B cell (primary cell): ENCODE results near the gene PLEKHM1. TPM values are rescaled to one million over a fixed set of nuclear protein-coding genes. Genes with fewer than 3 reads are reported as not detected.

ENCODE experiments used
- ATAC-seq: fragments of 200-7000 bp; cut with Tn5 transposase; one replicate; pipeline ENCODE4 v1.10.0; 2021; ENCODE audit warnings: low read depth, mild to moderate bottlenecking, moderate number of reproducible peaks, moderate library complexity
- CTCF ChIA-PET: fragments of 350-600 bp; sonication (Branson Sonifier 250); formaldehyde crosslinking; loops from one replicate; lab custom pipeline; 2021; ENCODE audit warnings: antibody characterized with exemption, inconsistent platforms; lab: Charles Lee
- POLR2A ChIA-PET: fragments of 350-600 bp; sonication (Branson Sonifier 250); formaldehyde crosslinking; loops from one replicate; lab custom pipeline; 2021; ENCODE audit warnings: antibody characterized with exemption; lab: Charles Lee
- DNase-seq: peaks from one replicate; pipeline ENCODE4 v3.0.0; 2013
- H2AFZ ChIP-seq: 2 replicates; pipeline ENCODE4 v1.6.1; 2012; ENCODE audit warnings: mild to moderate bottlenecking, low read depth, low read length; ENCODE audit not compliant: insufficient read depth, poor library complexity, severe bottlenecking
- H3K27ac ChIP-seq, 2 donors: 1 replicate in 1 of 2; 2 replicates in 1 of 2; pipeline ENCODE4 v1.5.1; 2012 to 2013; ENCODE audit warnings: low read length in 2 of 2, mild to moderate bottlenecking in 2 of 2, moderate library complexity in 1 of 2
- H3K27me3 ChIP-seq, 4 experiments: fragments of 200-600 bp in 1 of 4; sonication (generic) in 1 of 4; replicated peaks in 1 of 4; 1 replicate in 2 of 4; 2 replicates in 2 of 4; pipeline versions ENCODE4 v1.6.1 to v1.7.0; 2013 to 2016; ENCODE audit warnings: low read length in 3 of 4, mild to moderate bottlenecking in 2 of 4, mixed read lengths in 1 of 4, moderate library complexity in 1 of 4; ENCODE audit not compliant: insufficient read depth in 4 of 4, control insufficient read depth in 3 of 4; ENCODE audit errors: control extremely low read depth in 1 of 4
- H3K36me3 ChIP-seq, 2 experiments: replicated peaks in 1 of 2; 1 replicate in 1 of 2; 2 replicates in 1 of 2; pipeline versions ENCODE4 v1.6.1 to v1.7.1; 2013; ENCODE audit warnings: low read length in 1 of 2; ENCODE audit not compliant: insufficient read depth in 2 of 2, control insufficient read depth in 1 of 2; ENCODE audit errors: control extremely low read depth in 1 of 2, extremely low read depth in 1 of 2
- H3K4me1 ChIP-seq, 2 donors: fragments of 200-600 bp in 1 of 2; sonication (generic) in 1 of 2; 1 replicate in 1 of 2; 2 replicates in 1 of 2; pipeline versions ENCODE4 v1.5.1 to v1.6.1; 2013 to 2017; ENCODE audit warnings: low read length in 2 of 2; ENCODE audit not compliant: control insufficient read depth in 2 of 2, insufficient read depth in 2 of 2
- H3K4me2 ChIP-seq: replicated peaks from 2 replicates; pipeline ENCODE3; 2012; ENCODE audit warnings: mild to moderate bottlenecking, low read depth, low read length; ENCODE audit not compliant: poor library complexity, severe bottlenecking
- H3K4me3 ChIP-seq, 5 experiments: fragments of 200-600 bp in 1 of 5; sonication (generic) in 1 of 5; 1 replicate in 3 of 5; 2 replicates in 2 of 5; pipeline versions ENCODE4 v1.5.1 to v1.7.0; 2011 to 2016; ENCODE audit warnings: low read length in 4 of 5, mild to moderate bottlenecking in 4 of 5, low read depth in 2 of 5, control low read depth in 1 of 5, moderate library complexity in 1 of 5; ENCODE audit not compliant: insufficient read depth in 1 of 5; ENCODE audit errors: control extremely low read depth in 1 of 5, extremely low read depth in 1 of 5
- H3K79me2 ChIP-seq: fragments of 200-600 bp; sonication (generic); one replicate; pipeline ENCODE4 v1.6.0; 2016; ENCODE audit warnings: low read length; ENCODE audit not compliant: control insufficient read depth, insufficient read depth
- H3K9ac ChIP-seq: fragments of 200-600 bp; sonication (generic); 2 replicates; pipeline ENCODE4 v1.6.1; 2017; ENCODE audit warnings: mild to moderate bottlenecking, low read length, moderate library complexity
- H3K9me3 ChIP-seq, 3 donors: one replicate each; pipeline versions ENCODE4 v1.6.1 to v1.7.1; 2013; ENCODE audit warnings: low read length in 2 of 3; ENCODE audit not compliant: control insufficient read depth in 2 of 3, insufficient read depth in 1 of 3; ENCODE audit errors: control extremely low read depth in 1 of 3
- H4K20me1 ChIP-seq: 2 replicates; pipeline ENCODE4 v1.6.0; 2012; ENCODE audit warnings: mild to moderate bottlenecking, low read length; ENCODE audit not compliant: insufficient read depth, control insufficient read depth, poor library complexity, severe bottlenecking
- H3K27ac Mint-ChIP-seq: one replicate; pipeline ENCODE4 v1.8.0; 2021; ENCODE audit warnings: mixed read lengths
- H3K27me3 Mint-ChIP-seq: one replicate; pipeline ENCODE4 v1.8.0; 2021; ENCODE audit warnings: mixed read lengths
- H3K4me1 Mint-ChIP-seq: one replicate; pipeline ENCODE4 v1.8.0; 2021; ENCODE audit warnings: mixed read lengths
- H3K4me3 Mint-ChIP-seq: one replicate; pipeline ENCODE4 v1.8.0; 2021; ENCODE audit warnings: mixed read lengths
- H3K9me3 Mint-ChIP-seq: one replicate; pipeline ENCODE4 v1.8.0; 2022; ENCODE audit warnings: mixed read lengths; ENCODE audit not compliant: insufficient read depth
- EZH2 ChIP-seq: IDR thresholded peaks from 2 replicates; pipeline ENCODE4 v1.6.1; 2012; ENCODE audit warnings: borderline replicate concordance, low read depth, mild to moderate bottlenecking, moderate library complexity, low read length; ENCODE audit not compliant: insufficient read depth, poor library complexity, severe bottlenecking
- WGBS: methylation state at CpG from one replicate; pipeline ENCODE4 v1.1.5; 2013; ENCODE audit warnings: missing lambda C conversion rate; ENCODE audit not compliant: insufficient coverage; 5-methylcytosine and 5-hydroxymethylcytosine counted together
- intact Hi-C: fragments of 100-400 bp; cut with micrococcal nuclease; formaldehyde crosslinking; loops from one replicate; pipeline ENCODE4 v1.10.0; 2022
- polyA plus RNA-seq: library from polyadenylated mRNA; depleted of rRNA; stranded (reverse); fragments of >200 nt; gene quantifications from 2 replicates; pipeline ENCODE4 v1.2.3, GENCODE V29; 2012
- total RNA-seq, 2 donors: library from RNA; stranded (reverse); fragments of 120-200 nt in 1 of 2; gene quantifications; 1 replicate in 1 of 2; 2 replicates in 1 of 2; pipeline versions ENCODE4 v1.2.3 to v1.2.4, GENCODE V29; 2013 to 2022
- TF ChIP-seq, protein P1 (sequence below): fragments of 200-600 bp; IDR thresholded peaks from one replicate; pipeline ENCODE4 v1.8.0; 2022; ENCODE audit warnings: antibody characterized with exemption, mild to moderate bottlenecking

The PLEKHM1 gene
- total and polyA plus RNA-seq, 2 donors (not counting 1 experiment from before 2014, with no cell fraction given): 26.2 to 73.9 TPM

DNA sequence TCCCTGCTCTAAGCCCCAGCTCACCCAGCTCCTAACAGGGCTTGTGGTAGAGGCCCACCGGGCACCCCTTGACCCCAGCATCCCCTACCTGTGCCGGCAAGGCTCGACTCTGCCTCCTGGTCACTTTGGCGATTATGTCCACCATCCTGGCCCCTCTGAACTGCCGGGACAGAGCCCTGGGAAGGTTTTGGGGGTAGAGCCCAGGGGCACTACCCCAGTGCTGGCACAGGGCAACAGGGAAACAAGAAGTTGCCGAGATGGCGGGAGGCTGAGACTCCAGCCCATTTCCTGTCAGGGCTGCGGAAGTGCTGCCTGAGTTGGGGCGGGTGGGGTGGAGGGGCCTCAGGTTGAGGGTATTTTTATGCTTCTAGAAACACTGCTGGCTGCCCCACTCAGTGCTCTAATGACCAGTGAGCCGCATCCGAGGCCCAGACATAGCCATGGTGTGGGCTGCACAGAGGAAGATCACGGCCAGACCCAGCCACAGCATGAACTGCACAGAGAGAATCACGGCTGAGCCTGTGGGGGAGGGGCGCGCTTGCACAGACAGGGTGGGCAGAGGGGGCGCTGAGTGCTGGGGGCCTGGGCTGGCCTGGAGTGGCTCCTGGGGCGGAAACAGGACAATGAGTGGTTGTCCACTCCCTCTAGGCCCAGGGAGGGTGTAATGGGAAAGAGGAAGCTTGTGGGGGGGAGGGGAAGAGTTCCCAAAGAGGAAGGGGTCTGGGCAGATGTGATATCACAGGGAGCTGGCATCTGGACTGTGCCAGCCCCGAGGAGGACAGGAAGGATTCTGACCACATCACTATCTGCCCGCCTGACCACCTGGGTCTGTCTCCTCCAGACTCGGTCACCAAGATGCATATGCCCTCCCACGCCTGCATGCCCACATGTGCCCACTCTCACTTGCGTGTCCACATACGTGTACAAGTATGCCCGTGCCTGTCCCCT, 80.1 kb downstream of the PLEKHM1 start:
- Histone ChIP-seq H3K4me1 (peaks cover 82 to 93% of the 10 kb centered on the region in 2 donors), H3K4me2 (peak overlapping the region; percentile 93)

More for the DNA sequence above, 80.1 kb downstream of the PLEKHM1 start:
- H3K27ac ChIP-seq: peak overlapping the region; percentile 74 to 89
- DNase-seq (peak; percentile 80), ATAC-seq (peak; percentile 63)
- intact Hi-C loops: loop anchor here (1.0 to 5.0 kb wide), 2 partner anchors 18 to 93 kb away; partner anchors contain the start of gene MAP3K14
- Mint-ChIP-seq H3K9me3 (no peaks in the 10 kb centered on the region), H3K4me3 (peak overlapping the region; percentile 100), H3K27ac (peak overlapping the region; percentile 99), H3K27me3 (no peaks in the 10 kb centered on the region), H3K4me1 (peaks cover 83% of the 10 kb centered on the region)
- no peak for TF ChIP-seq EZH2
- TF ChIP-seq, protein P1, sequence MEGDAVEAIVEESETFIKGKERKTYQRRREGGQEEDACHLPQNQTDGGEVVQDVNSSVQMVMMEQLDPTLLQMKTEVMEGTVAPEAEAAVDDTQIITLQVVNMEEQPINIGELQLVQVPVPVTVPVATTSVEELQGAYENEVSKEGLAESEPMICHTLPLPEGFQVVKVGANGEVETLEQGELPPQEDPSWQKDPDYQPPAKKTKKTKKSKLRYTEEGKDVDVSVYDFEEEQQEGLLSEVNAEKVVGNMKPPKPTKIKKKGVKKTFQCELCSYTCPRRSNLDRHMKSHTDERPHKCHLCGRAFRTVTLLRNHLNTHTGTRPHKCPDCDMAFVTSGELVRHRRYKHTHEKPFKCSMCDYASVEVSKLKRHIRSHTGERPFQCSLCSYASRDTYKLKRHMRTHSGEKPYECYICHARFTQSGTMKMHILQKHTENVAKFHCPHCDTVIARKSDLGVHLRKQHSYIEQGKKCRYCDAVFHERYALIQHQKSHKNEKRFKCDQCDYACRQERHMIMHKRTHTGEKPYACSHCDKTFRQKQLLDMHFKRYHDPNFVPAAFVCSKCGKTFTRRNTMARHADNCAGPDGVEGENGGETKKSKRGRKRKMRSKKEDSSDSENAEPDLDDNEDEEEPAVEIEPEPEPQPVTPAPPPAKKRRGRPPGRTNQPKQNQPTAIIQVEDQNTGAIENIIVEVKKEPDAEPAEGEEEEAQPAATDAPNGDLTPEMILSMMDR: no peak
- CTCF ChIA-PET: interaction anchor here (0.9 to 9.3 kb wide), 4 partner anchors 9 to 191 kb away, joined by 3 to 71 read pairs (median 37); no protein-coding TSS in a partner anchor
- H3K4me3 ChIP-seq: peak overlapping the region; percentile 78 to 97 (median 86)
- peak overlapping the region; percentile 77 for H2AFZ ChIP-seq
- POLR2A ChIA-PET: interaction anchor here (0.6 to 1.6 kb wide), 5 partner anchors 12 to 349 kb away, joined by 3 to 6 read pairs (median 3); no protein-coding TSS in a partner anchor
- H3K9me3 ChIP-seq: peaks cover 0 to 3% (median 0%) of the 10 kb centered on the region in 3 donors
- peaks cover 24% of the 10 kb centered on the region for H4K20me1 ChIP-seq
- WGBS: 15% methylated on average over 24 of the region's 24 CpGs
- peaks cover 0 to 14% of the 10 kb centered on the region in 2 experiments for H3K36me3 ChIP-seq
- H3K9ac ChIP-seq: peak overlapping the region; percentile 97
- H3K27me3 ChIP-seq: no peaks in the 10 kb centered on the region
- peaks cover 72% of the 10 kb centered on the region for H3K79me2 ChIP-seq
